SK-N-SH treated with all-trans-retinoic acid at 6 μM for 48 hours (cell line): ENCODE data around the gene CEP350.

Source experiments
- ATAC-seq: fragments of 200-7000 bp; cut with Tn5 transposase; 3 replicates; pipeline ENCODE4 v1.9.1; 2020; ENCODE audit warnings: mild to moderate bottlenecking, moderate library complexity
- ARNTL ChIP-seq: fragments of 450-650 bp; formaldehyde crosslinking; IDR thresholded peaks from 2 replicates; pipeline ENCODE4 v1.5.0; 2020; ENCODE audit warnings: low read depth, mild to moderate bottlenecking, moderate library complexity, borderline replicate concordance
- CREB5 ChIP-seq: fragments of 250-450 bp; sonication (Bioruptor Pico); IDR thresholded peaks from 2 replicates; pipeline ENCODE4 v1.5.1; 2020; ENCODE audit warnings: low read depth, mild to moderate bottlenecking, moderate library complexity
- CSDC2 ChIP-seq: fragments of 250-450 bp; sonication (Bioruptor Pico); IDR thresholded peaks from 2 replicates; pipeline ENCODE4 v1.5.0; 2020; ENCODE audit warnings: mild to moderate bottlenecking, moderate library complexity
- CSRNP3 ChIP-seq: fragments of 250-450 bp; sonication (Bioruptor Pico); IDR thresholded peaks from 2 replicates; pipeline ENCODE4 v1.5.1; 2021; ENCODE audit warnings: mild to moderate bottlenecking, moderate library complexity
- ESRRG ChIP-seq: fragments of 250-450 bp; sonication (Bioruptor Pico); IDR thresholded peaks from 2 replicates; pipeline ENCODE4 v1.6.1; 2021; ENCODE audit warnings: mild to moderate bottlenecking
- GLIS3 ChIP-seq: fragments of 250-450 bp; sonication (Bioruptor Pico); IDR thresholded peaks from 2 replicates; pipeline ENCODE4 v1.5.0; 2020; ENCODE audit warnings: mild to moderate bottlenecking, moderate library complexity
- ISL1 ChIP-seq: fragments of 250-450 bp; sonication (Bioruptor Pico); IDR thresholded peaks from 2 replicates; pipeline ENCODE4 v2.1.2; 2022; ENCODE audit warnings: mild to moderate bottlenecking, moderate library complexity
- OSR1 ChIP-seq: fragments of 250-450 bp; sonication (Bioruptor Pico); IDR thresholded peaks from 2 replicates; pipeline ENCODE4 v1.8.0; 2022; ENCODE audit warnings: moderate library complexity, mild to moderate bottlenecking, inconsistent platforms
- POU6F1 ChIP-seq: fragments of 250-450 bp; sonication (Bioruptor Pico); IDR thresholded peaks from 2 replicates; pipeline ENCODE4 v1.8.0; 2021; ENCODE audit warnings: low read depth, mild to moderate bottlenecking, moderate library complexity, borderline replicate concordance
- PPARA ChIP-seq: fragments of 250-450 bp; sonication (Bioruptor Pico); IDR thresholded peaks from 2 replicates; pipeline ENCODE4 v1.5.0; 2020; ENCODE audit warnings: mild to moderate bottlenecking, borderline replicate concordance
- RARB ChIP-seq: fragments of 250-450 bp; sonication (Bioruptor Pico); IDR thresholded peaks from 2 replicates; pipeline ENCODE4 v1.8.0; 2021; ENCODE audit warnings: mild to moderate bottlenecking, moderate library complexity
- SNAI2 ChIP-seq: fragments of 250-450 bp; sonication (Bioruptor Pico); IDR thresholded peaks from 2 replicates; pipeline ENCODE4 v1.5.0; 2020; ENCODE audit warnings: mild to moderate bottlenecking, moderate library complexity
- TCF4 ChIP-seq: fragments of 250-450 bp; sonication (Bioruptor Pico); IDR thresholded peaks from 2 replicates; pipeline ENCODE4 v1.8.0; 2021; ENCODE audit warnings: mild to moderate bottlenecking, moderate library complexity, borderline replicate concordance
- TSHZ2 ChIP-seq: fragments of 250-450 bp; sonication (Bioruptor Pico); IDR thresholded peaks from 2 replicates; pipeline ENCODE4 v1.5.0; 2020; ENCODE audit warnings: mild to moderate bottlenecking, moderate library complexity
- ZC3H10 ChIP-seq: fragments of 250-450 bp; sonication (Bioruptor Pico); IDR thresholded peaks from 2 replicates; pipeline ENCODE4 v1.5.1; 2021; ENCODE audit warnings: mild to moderate bottlenecking, moderate library complexity
- ZFP3 ChIP-seq: fragments of 250-450 bp; sonication (Bioruptor Pico); IDR thresholded peaks from 2 replicates; pipeline ENCODE4 v1.5.0; 2020; ENCODE audit warnings: mild to moderate bottlenecking, moderate library complexity
- ZFP30 ChIP-seq: fragments of 450-650 bp; formaldehyde crosslinking; IDR thresholded peaks from 2 replicates; pipeline ENCODE4 v1.5.0; 2022; ENCODE audit warnings: mild to moderate bottlenecking, moderate library complexity
- ZNF565 ChIP-seq: fragments of 450-650 bp; formaldehyde crosslinking; conservative IDR thresholded peaks from 2 replicates; pipeline ENCODE4 v1.5.0; 2020; ENCODE audit warnings: low read depth, mild to moderate bottlenecking, moderate library complexity
- ZNF70 ChIP-seq: fragments of 450-650 bp; formaldehyde crosslinking; IDR thresholded peaks from 2 replicates; pipeline ENCODE4 v1.5.0; 2020; ENCODE audit warnings: mild to moderate bottlenecking, moderate library complexity

The CEP350 gene

GRCh38 chr1:180156631-180157091 lies 202.1 kb downstream of the CEP350 start:
- peak; percentile 15 for ATAC-seq
- TF ChIP-seq ZNF565 (CRISPR knock-in tag) (no peak), TCF4 (CRISPR knock-in tag) (no peak), TSHZ2 (no peak), CSRNP3 (no peak), OSR1 (no peak), ZFP30 (no peak), CREB5 (CRISPR knock-in tag) (no peak), POU6F1 (no peak), ZFP3 (CRISPR knock-in tag) (no peak), ISL1 (CRISPR knock-in tag) (no peak), ZNF70 (CRISPR knock-in tag) (no peak), RARB (CRISPR knock-in tag) (no peak), PPARA (CRISPR knock-in tag) (no peak), SNAI2 (CRISPR knock-in tag) (no peak)
- TF ChIP-seq, all 23 proteins: peak for 0

- no peak for TF ChIP-seq ISL1 (CRISPR knock-in tag)
- no peak for TF ChIP-seq ESRRG (CRISPR knock-in tag)
- no peak for TF ChIP-seq CSRNP3
- TF ChIP-seq ZC3H10 (CRISPR knock-in tag) = no peak
- no peak for TF ChIP-seq ARNTL (CRISPR knock-in tag)
- TF ChIP-seq RARB (CRISPR knock-in tag) = no peak
- TF ChIP-seq CSDC2 (CRISPR knock-in tag) = no peak
- no peak for TF ChIP-seq TCF4 (CRISPR knock-in tag)
- TF ChIP-seq TSHZ2 = no peak
- no peak for TF ChIP-seq ZNF70 (CRISPR knock-in tag)
- no peak for TF ChIP-seq GLIS3
- peak; percentile 37 for ATAC-seq
Measured at GRCh38 chr1:180157108-180157507, 202.5 kb downstream of the CEP350 start.
